Keratinocyte (primary cell): ENCODE measurements around the gene EXOC3L1.

Source experiments
- EZH2 ChIP-seq: IDR thresholded peaks from one replicate; pipeline ENCODE4 v1.6.1; 2012; ENCODE audit warnings: inconsistent platforms, mild to moderate bottlenecking, low read length, moderate library complexity
- TF ChIP-seq, protein P1 (sequence below), 3 experiments: IDR thresholded peaks in 1 of 3; conservative IDR thresholded peaks in 1 of 3; optimal IDR thresholded peaks in 1 of 3; 2 replicates in 2 of 3; 3 replicates in 1 of 3; pipeline versions ENCODE3 to v1.5.1; 2011; ENCODE audit warnings: low read length in 3 of 3, mild to moderate bottlenecking in 3 of 3, moderate library complexity in 2 of 3, control low read depth in 1 of 3, inconsistent platforms in 1 of 3; ENCODE audit not compliant: insufficient read depth in 2 of 3; ENCODE audit errors: extremely low read depth in 1 of 3

DNA sequence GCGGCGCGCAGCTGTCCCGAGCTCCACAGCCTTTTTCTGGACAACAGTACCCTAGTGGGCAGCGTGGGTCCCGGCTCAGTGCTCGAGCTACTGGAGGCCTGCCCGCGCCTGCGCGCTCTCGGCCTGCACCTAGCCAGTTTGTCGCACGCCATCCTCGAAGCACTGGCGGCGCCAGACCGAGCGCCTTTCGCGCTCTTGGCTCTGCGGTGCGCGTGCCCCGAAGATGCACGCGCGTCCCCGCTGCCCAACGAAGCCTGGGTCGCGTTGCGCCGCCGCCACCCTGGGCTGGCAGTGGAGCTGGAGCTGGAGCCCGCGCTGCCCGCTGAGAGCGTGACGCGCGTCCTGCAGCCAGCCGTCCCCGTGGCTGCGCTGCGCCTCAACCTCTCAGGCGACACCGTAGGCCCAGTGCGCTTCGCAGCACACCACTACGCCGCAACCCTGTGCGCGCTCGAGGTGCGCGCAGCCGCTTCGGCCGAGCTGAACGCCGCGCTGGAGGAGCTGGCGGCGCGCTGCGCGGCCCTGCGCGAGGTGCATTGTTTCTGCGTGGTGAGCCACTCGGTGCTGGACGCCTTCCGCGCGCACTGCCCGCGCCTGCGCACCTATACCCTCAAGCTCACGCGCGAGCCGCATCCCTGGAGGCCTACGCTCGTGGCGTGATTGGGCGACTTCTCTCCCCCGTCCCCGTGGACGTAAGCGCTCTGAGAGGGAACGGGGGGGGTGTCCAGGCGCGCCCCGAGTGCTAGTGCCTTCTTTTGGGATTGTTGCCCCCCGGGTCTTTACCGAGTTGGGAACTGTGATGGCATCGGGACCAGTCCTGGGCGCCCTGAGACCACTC is 26.6 kb downstream of the EXOC3L1 start:
- TF ChIP-seq, protein P1, sequence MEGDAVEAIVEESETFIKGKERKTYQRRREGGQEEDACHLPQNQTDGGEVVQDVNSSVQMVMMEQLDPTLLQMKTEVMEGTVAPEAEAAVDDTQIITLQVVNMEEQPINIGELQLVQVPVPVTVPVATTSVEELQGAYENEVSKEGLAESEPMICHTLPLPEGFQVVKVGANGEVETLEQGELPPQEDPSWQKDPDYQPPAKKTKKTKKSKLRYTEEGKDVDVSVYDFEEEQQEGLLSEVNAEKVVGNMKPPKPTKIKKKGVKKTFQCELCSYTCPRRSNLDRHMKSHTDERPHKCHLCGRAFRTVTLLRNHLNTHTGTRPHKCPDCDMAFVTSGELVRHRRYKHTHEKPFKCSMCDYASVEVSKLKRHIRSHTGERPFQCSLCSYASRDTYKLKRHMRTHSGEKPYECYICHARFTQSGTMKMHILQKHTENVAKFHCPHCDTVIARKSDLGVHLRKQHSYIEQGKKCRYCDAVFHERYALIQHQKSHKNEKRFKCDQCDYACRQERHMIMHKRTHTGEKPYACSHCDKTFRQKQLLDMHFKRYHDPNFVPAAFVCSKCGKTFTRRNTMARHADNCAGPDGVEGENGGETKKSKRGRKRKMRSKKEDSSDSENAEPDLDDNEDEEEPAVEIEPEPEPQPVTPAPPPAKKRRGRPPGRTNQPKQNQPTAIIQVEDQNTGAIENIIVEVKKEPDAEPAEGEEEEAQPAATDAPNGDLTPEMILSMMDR (optimal IDR thresholded peaks at IDR 0.05 in 1 of 3, IDR thresholded peaks at IDR 0.05 in 1 of 3, conservative IDR thresholded peaks at IDR 0.05 in 1 of 3; ENCODE audit: extremely low read depth in 1 of 3, insufficient read depth in 2 of 3, low read length in 3 of 3) = no peak
- TF ChIP-seq EZH2 = no peak
